ENCODE results near the gene FGF2. TPM values are rescaled to one million over a fixed set of nuclear protein-coding genes. Genes with fewer than 3 reads are reported as not detected.
A peak's percentile ranks its signal among the peaks of the same experiment; 100 is the strongest.

The FGF2 gene
- total RNA-seq, 1 experiment from 2014 or later = 99.0 TPM

DNA sequence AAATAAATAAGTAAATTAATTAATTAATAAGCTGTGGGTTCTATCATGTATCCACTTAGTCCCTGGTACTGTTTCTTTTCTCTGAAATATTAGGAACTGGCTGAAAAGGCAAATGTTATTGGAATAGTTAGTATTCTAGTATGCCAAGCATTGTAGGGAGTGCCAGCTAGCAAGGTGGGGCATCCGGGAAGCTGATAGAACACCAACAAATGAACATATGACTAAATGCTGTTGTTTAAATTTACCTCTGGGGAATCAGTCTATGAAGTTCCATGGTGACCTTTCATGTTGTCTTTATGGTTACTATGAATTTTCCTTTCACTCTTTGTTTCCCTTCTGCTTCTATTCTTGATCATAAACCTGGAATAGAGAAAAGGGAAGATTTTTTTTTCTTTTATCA is 63.1 kb downstream of the FGF2 start:
- no peak overlapping the region for H3K23ac ChIP-seq (ENCODE audit: insufficient read length, low read depth, low read length)
- Mint-ChIP-seq H3K9me3 (no peaks in the 10 kb centered on the region), H3K4me1 (no peaks in the 10 kb centered on the region), H3K36me3 (ENCODE audit: insufficient read depth in 1 of 3, low read depth in 3 of 3) (peaks cover 26 to 70% (median 67%) of the 10 kb centered on the region in 3 experiments; a peak in 6 of 7 replicates), H3K27ac (peak overlapping the region in 1 of 3 experiments; percentile 66; a peak in 1 of 7 replicates), H3K4me3 (no peak overlapping the region), H3K27me3 (ENCODE audit: low read depth) (no peaks in the 10 kb centered on the region)
- no peak overlapping the region for H3K18ac ChIP-seq (ENCODE audit: insufficient read length, low read depth, low read length)
- no peak overlapping the region for H3K56ac ChIP-seq (ENCODE audit: insufficient read length, low read depth, low read length)
- H2BK120ac ChIP-seq (ENCODE audit: low read depth, low read length, poor library complexity, severe bottlenecking) = no peak overlapping the region
- no peaks in the 10 kb centered on the region for H3K79me1 ChIP-seq (ENCODE audit: insufficient read depth, low read depth, low read length, poor library complexity, severe bottlenecking)
- no peaks in the 10 kb centered on the region; the same call in 1 of the 2 replicates for H3K79me2 ChIP-seq (ENCODE audit: insufficient read depth, low read length)
- H4K91ac ChIP-seq (ENCODE audit: insufficient read length, low read depth, low read length) = no peak overlapping the region
- no peaks in the 10 kb centered on the region for H4K20me1 ChIP-seq (ENCODE audit: control insufficient read depth, insufficient read depth, insufficient read length)
- no peak for DNase-seq
- no peaks in the 10 kb centered on the region for H3K27me3 ChIP-seq (ENCODE audit: insufficient read depth, low read length)
- no peak overlapping the region for H3T11ph ChIP-seq (ENCODE audit: low read length)
- H3K27ac ChIP-seq (ENCODE audit: insufficient read length, low read depth, low read length) = no peak overlapping the region
- no peak overlapping the region for H3K4me2 ChIP-seq (ENCODE audit: insufficient read depth, insufficient read length, low read length)
- H3K4me1 ChIP-seq (ENCODE audit: insufficient read depth, low read length) = no peaks in the 10 kb centered on the region
- H4K5ac ChIP-seq (ENCODE audit: insufficient read length, low read depth, low read length) = no peak overlapping the region
- WGBS (ENCODE audit: extremely low coverage, insufficient read length, low lambda C conversion rate) = no CpG with 5 or more reads among the region's 1 CpG
- TF ChIP-seq, protein P1, sequence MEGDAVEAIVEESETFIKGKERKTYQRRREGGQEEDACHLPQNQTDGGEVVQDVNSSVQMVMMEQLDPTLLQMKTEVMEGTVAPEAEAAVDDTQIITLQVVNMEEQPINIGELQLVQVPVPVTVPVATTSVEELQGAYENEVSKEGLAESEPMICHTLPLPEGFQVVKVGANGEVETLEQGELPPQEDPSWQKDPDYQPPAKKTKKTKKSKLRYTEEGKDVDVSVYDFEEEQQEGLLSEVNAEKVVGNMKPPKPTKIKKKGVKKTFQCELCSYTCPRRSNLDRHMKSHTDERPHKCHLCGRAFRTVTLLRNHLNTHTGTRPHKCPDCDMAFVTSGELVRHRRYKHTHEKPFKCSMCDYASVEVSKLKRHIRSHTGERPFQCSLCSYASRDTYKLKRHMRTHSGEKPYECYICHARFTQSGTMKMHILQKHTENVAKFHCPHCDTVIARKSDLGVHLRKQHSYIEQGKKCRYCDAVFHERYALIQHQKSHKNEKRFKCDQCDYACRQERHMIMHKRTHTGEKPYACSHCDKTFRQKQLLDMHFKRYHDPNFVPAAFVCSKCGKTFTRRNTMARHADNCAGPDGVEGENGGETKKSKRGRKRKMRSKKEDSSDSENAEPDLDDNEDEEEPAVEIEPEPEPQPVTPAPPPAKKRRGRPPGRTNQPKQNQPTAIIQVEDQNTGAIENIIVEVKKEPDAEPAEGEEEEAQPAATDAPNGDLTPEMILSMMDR (conservative IDR thresholded peaks at IDR 0.05) = no peak
- no peak overlapping the region for H3K14ac ChIP-seq (ENCODE audit: insufficient read depth, low read length)
- H4K8ac ChIP-seq (replicated peaks; ENCODE audit: insufficient read length, low read depth, low read length) = no peak overlapping the region
- no peak overlapping the region for H2AK5ac ChIP-seq (ENCODE audit: insufficient read length, low read length)
- H2BK12ac ChIP-seq (ENCODE audit: insufficient read length, low read depth, low read length) = no peak overlapping the region
- H2BK15ac ChIP-seq (ENCODE audit: low read depth, low read length) = no peak overlapping the region
- no peak overlapping the region for H2AFZ ChIP-seq (ENCODE audit: low read length)
- no peaks in the 10 kb centered on the region for H3K23me2 ChIP-seq (ENCODE audit: insufficient read length, low read depth, low read length, poor library complexity, severe bottlenecking)
- H2BK5ac ChIP-seq (ENCODE audit: insufficient read length, low read length) = no peak overlapping the region
- no peak overlapping the region for H3K9ac ChIP-seq (ENCODE audit: extremely low read depth, insufficient read length, low read length)
- H3K9me3 ChIP-seq (ENCODE audit: control insufficient read depth, low read depth, low read length) = no peaks in the 10 kb centered on the region
- no peak overlapping the region for H2BK20ac ChIP-seq (ENCODE audit: low read depth, low read length, poor library complexity, severe bottlenecking)
- H3K4ac ChIP-seq (ENCODE audit: low read depth, low read length) = no peak overlapping the region

Measured in H9 (cell line).